ENCODE results near the gene EBF3.

Gene EBF3

DNA sequence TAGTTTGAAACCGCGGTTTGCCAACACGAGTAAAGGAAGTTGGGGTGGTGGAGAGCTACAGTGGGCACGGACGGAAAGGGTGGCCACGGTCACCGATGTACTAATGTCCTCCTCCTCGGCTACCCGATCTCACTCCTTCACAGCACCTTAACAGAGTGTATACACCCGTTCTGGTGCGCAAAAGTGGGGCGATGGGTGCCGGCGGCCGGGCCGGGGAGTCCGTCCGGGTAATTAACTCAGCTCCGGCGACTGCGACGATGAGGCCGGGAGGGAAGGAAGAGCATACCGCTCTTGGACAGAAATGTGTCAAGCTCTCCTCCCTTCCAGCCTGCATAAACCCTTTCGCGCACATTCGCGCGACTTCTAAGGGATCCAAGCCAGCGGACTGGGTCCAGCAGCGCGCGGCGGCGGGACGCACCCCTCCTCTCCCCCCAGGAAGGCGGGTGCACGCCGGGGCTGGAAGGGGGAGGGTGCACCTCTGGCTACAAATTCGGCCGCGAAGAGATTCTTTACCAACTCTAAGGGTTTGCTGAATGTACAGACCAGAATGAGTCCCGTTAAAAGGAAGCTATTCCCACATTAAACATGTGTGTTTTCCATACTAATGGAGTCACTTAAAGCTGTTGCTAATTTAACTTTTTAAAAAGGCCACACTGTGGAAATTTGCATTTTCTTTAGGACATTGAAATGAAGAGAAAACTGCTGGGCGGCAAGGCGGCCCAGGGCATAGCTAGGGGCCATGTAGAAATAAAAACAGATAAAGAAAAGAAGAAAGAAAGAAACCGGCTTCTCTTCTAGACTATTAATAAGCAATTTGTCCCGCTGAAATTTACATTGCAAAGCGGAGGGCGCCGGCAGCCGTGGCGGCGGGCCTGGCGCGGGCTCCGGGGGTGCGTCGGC, 6.6 kb upstream of the EBF3 start:
- DNase-seq, result peak; percentile 63

- no peak for DNase-seq
These were observed 5.9 kb upstream of the EBF3 start for GRCh38 chr10:129969911-129970464.

DNA sequence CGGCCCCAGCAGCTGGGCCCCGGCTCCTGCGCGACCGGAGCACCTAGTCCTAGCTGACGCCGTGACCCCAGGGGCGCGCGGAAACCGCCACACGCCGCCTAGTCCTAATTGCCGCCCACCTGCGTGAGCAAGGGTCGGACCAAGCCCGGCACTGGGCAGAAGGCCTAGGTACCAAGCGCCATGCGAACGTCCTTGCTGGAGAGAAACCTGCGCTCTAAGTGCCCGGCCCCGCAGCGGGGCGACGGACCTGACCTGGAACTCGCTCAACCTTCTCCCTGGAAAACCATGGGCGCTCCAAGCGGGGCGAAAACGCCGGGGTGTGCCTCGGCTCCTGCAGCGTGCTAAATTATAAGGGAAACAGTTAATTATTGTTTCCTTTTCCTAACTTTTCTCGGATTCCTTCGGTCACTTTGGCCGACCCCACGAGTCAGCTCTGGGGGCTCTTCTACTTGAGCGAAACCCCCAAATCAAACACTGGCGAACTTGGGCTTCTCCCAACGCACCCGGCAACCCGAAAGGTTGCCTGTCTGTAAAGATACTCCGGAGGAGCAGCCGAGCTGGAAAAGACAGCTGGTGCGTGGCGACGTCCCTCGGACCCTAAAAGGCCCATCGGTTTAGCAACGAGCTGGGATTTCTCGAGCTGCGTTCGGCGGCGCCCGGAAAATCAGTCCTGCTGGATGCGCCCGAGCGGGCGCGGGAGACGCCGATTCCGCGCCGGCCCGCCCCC, 5.3 kb upstream of the EBF3 start:
- DNase-seq, result peak; percentile 57

DNA sequence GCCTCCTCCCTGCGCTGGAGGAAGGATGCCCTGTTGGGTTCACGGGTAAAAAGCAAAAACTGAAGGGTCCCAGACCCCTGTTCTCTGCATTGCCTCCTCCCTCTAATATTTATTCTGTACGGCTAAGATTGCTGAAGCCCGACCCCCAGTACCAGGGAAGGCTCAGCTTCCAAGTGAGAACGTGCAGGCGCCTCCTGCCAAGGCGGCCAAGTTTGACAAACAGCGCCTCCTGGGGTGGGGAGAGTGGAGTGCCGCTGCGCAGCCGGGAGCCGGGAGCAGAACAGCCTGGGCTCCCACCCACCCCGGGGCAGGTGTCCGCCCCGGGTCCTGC, 4.7 kb upstream of the EBF3 start:
- peak; percentile 76 for DNase-seq

DNA sequence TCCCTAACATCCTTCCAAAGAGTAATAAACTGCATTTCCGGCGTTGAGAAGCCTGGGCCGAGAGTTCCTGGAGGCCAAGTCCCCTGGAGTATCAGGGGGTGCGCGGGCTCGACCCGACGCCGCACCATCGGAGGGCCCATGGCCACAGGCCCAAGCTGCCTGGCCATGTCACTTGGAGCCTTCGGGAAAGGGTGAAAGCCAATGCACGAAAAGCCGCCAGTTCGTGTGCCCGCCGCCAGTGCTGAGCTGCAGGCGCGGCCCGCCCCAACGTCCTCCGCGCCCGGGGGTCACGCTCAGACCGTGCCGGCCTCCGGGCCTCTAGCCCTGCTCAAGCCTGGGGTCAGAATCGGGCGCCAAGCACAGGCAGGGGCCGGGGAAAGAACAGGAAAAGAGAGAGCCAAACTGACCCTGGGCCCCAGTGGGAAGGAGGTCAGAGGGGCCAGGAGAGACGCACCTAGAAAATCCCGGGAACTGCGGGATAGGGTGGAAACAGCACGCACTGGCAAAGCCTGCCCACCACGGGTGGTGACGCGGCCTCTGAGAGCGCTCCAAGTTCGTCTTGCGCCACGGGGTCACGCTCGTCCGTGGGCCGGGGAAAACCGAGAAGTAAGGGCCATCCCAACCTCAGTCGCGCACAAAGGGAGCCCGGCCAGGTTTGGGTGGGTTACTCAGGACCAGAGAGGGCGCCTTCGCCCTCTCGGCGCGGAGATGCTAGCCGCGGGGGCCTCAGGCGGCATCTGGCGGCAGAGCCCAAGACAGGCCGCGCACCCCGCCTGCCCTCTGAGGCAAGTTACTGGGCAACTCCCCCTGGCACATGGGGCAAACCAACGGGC, 4.2 kb upstream of the EBF3 start:
- peak; percentile 57 for DNase-seq

GRCh38 chr10:129967579-129968019, 3.5 kb upstream of the EBF3 start:
- DNase-seq, result no peak

DNA sequence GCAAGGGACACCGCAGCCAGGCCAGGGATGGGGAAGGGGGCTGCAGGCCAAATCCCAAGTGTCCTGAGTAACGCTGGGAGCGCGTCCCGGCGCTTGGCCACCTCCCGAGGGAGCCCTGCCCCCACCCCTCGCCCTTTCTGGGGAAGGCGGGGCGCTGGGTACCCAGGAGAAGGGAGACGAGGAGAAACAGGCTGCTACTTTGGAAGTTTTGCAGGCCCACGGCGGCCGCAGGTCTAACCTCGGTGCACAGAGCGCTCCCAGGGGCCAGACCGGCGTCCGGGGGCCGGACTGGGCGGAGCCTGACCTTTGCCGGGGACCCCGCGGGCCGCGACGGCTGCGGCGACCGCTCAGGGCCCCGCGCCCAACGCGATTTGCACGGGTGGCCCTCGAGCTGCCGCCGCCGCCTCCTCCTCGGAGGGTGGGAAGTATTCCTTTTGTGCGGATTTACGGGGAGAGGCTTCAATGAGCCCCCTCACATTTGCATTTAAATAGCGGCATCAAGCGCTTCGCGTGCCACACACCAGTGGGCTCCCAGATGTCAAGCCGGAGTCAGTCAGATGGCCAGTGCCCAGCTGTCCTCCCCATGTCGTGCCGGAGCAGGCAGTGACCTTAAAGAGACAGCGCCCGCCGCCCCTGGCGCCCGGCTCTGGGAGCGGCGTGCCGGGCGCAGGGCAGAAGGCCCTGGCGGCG, 3.0 kb upstream of the EBF3 start:
- DNase-seq, result no peak

DNA sequence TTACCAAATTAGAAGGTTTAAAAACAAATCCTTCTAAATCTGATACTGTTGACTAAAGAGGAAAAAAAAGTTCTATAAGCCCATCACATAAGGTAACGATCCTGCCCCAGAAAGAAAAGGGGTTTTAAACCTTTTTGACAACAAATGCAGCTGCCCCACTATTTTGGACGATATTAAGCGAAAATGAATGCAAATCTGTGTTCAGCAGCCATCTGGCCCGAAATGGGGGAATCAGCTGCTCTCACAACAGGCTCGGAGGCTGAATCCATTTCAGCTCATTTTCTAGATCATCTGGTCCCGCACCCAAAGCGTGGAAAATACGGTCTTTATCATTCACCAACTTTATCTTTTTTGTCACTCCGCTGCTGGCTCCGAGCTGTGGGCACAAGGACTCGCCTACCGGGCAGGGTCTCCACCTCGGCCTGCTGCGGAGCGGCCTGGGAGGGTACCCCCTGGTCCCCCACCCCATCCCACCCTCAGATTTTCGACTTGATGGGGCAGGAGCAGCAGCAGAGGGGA, 2.4 kb upstream of the EBF3 start:
- DNase-seq, result no peak

DNA sequence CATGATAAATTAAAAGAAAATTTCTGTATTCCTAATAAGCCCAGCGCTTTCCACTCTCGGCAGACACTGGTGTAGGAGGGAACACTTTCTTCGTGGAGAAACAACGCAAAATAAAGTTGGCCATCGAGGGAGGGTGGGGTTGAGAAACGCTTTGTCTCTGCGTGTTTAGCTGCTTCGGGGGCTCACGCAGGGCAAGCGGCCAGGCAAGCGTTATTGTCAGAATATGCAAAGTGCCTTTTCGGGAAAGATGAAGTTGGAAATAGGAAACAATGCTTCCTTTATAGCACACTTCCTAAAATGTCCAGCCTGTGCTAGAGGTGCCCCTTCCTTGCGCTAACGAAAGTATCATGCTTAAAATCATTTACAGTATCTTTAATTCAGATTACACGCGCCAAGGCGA, 1.9 kb upstream of the EBF3 start:
- DNase-seq, result no peak

- DNase-seq, result no peak
These were observed 1.3 kb upstream of the EBF3 start for GRCh38 chr10:129965425-129965808.

DNA sequence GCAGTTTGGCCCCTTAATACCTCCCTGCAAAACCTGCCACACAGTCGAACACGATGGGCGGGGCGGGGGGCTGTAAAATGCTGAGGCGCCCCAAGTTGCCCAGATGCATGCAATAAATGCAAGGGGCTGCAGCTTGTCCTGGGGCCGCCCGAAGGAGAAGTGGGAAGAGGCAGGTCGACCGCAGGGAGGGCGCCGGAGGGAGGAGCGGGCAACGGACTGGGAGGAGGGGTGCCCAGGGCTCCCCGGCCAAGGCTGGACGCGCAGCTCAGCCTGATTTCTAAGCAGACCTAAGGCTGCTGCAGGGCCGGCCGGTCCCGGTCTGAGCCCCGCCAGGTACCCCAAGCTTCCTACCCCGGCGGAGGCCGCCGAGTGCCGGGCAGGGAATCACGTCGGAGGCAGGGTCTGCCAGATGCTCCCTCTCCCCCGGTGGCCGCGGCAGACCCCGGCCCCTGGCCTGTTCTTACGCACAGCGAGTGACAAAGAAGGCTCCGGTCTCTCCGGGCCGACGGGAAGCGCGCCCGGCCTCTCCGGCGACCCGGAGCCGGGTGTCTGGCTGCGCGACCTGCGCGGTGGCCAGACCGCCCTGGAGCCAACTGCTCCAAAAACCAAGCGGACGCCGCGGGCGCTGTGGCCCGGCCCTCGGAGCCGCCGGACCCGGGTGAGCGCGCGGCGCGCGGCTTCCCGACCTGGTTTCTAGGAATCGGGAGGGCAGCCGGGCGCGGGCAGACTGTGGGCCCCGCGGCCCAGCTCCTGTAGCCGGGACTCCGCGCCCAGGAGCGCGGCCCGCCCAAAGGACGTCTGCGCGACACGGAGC, 744 bp upstream of the EBF3 start:
- no peak for DNase-seq

DNA sequence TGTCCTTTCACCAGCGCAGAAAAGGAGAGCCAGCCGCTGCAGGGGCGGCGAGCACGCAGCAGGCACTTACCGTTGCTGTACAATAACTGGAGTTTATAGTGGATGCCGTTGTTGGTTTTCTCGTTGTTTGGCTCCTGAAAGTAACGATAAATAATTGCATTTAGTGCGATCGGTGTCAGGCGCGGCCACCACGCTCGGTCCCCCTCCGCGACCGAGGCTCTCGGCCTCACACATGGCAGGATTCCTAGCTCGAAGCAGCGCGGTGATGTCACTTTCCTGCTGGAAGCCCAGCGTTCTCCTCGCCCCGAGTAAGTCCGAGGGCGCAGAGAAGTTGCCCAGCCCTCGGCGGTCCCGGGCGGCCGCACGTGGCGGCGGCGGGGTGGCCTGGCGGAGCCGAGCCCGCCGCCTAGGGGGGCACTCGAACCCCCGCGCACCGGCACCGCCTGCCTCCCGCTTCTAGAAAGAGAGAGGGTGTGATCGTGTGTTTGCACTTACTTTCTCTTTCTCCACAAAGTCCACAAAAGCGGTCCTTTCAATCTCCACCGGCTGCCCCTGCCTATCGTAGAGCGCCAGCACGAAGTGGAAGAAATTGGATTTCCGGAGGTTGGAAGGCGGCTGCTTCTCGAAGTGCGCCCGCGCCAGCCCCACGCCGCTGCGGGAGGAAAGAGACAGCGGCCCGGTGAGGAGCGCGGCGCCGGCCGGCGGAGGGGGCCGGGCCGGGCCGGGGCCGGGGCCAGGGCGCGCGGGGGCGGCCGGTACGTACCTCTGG, 1.0 kb downstream of the EBF3 start:
- peak; percentile 63 for DNase-seq

- no peak for DNase-seq
These were observed 1.8 kb downstream of the EBF3 start for GRCh38 chr10:129962031-129962871.

GRCh38 chr10:129961157-129961701, 2.8 kb downstream of the EBF3 start:
- no peak for DNase-seq

- no peak for DNase-seq
These were observed 3.5 kb downstream of the EBF3 start for GRCh38 chr10:129960481-129961156.

- DNase-seq, result no peak
These were observed 4.3 kb downstream of the EBF3 start for GRCh38 chr10:129959544-129960480.

All from activated CD8-positive, alpha-beta memory T cell treated with anti-CD3 and anti-CD28 coated beads, Interleukin-2, amount 50 U/mL, for 48 hours (primary cell).